SK-N-SH (cell line): ENCODE data around the gene PADI2. TPM values are rescaled to one million over a fixed set of nuclear protein-coding genes. Genes with fewer than 3 reads are reported as not detected.

ENCODE experiments used
- CTCF ChIA-PET: fragments of 300-600, 350-600 bp; formaldehyde crosslinking; extraction: SDS; loops from one replicate; lab custom pipeline; 2021; lab: Yijun Ruan, JAX
- POLR2A ChIA-PET: fragments of 350-600 bp; sonication (Branson Sonifier 250); formaldehyde crosslinking; extraction: SDS; loops from one replicate; lab custom pipeline; 2020; ENCODE audit warnings: antibody characterized with exemption, inconsistent platforms; lab: Yijun Ruan, JAX
- DNase-seq: peaks from one replicate; pipeline ENCODE4 v3.0.0; 2012
- H2AFZ ChIP-seq: fragments of 200-600 bp; sonication (generic); 2 replicates; pipeline ENCODE4 v1.8.1; 2016; ENCODE audit warnings: antibody characterized with exemption, mild to moderate bottlenecking, low read depth
- H3F3A ChIP-seq: fragments of 200-600 bp; sonication (generic); replicated peaks from 2 replicates; pipeline ENCODE3; 2016; ENCODE audit warnings: antibody characterized with exemption, mild to moderate bottlenecking; ENCODE audit not compliant: insufficient read depth
- H3K27ac ChIP-seq, 2 experiments: fragments of 200-500 bp in 1 of 2; fragments of 200-600 bp in 1 of 2; sonication (Bioruptor generic) in 1 of 2; sonication (generic), shearing (Covaris generic) in 1 of 2; 2 replicates each; pipeline versions ENCODE4 v1.5.1 to v1.6.1; 2014 to 2016; ENCODE audit warnings: low read depth in 2 of 2, inconsistent platforms in 1 of 2, low read length in 1 of 2, mild to moderate bottlenecking in 1 of 2, mixed read lengths in 1 of 2
- H3K27me3 ChIP-seq: fragments of 200-600 bp; sonication (generic), shearing (Covaris generic); 2 replicates; pipeline ENCODE4 v1.6.1; 2016; ENCODE audit warnings: mixed run types; ENCODE audit not compliant: insufficient read depth
- H3K36me3 ChIP-seq, 2 experiments: fragments of 200-500 bp in 1 of 2; fragments of 200-600 bp in 1 of 2; sonication (Bioruptor generic) in 1 of 2; sonication (generic) in 1 of 2; replicated peaks in 1 of 2; 2 replicates each; pipeline versions ENCODE3 to v1.5.1; 2014 to 2016; ENCODE audit warnings: low read length in 1 of 2, mild to moderate bottlenecking in 1 of 2; ENCODE audit not compliant: insufficient read depth in 2 of 2, control insufficient read depth in 1 of 2
- H3K4me1 ChIP-seq, 2 experiments: fragments of 200-500 bp in 1 of 2; fragments of 200-600 bp in 1 of 2; sonication (Bioruptor generic) in 1 of 2; sonication (generic), shearing (Covaris generic) in 1 of 2; 2 replicates each; pipeline versions ENCODE4 v1.5.1 to v1.6.1; 2014 to 2016; ENCODE audit warnings: low read depth in 1 of 2, low read length in 1 of 2, mixed run types in 1 of 2; ENCODE audit not compliant: insufficient read depth in 2 of 2, control insufficient read depth in 1 of 2
- H3K4me2 ChIP-seq: fragments of 200-600 bp; sonication (generic), shearing (Covaris generic); 2 replicates; pipeline ENCODE4 v1.6.1; 2017; ENCODE audit warnings: mixed run types
- H3K4me3 ChIP-seq, 2 experiments: fragments of 200-500 bp in 1 of 2; fragments of 200-600 bp in 1 of 2; sonication (Bioruptor generic) in 1 of 2; sonication (generic), shearing (Covaris generic) in 1 of 2; 2 replicates each; pipeline versions ENCODE4 v1.5.1 to v1.8.1; 2014 to 2016; ENCODE audit warnings: low read depth in 2 of 2, inconsistent platforms in 1 of 2, low read length in 1 of 2, mild to moderate bottlenecking in 1 of 2, mixed read lengths in 1 of 2, moderate library complexity in 1 of 2
- H3K79me2 ChIP-seq: fragments of 200-600 bp; sonication (generic); 2 replicates; pipeline ENCODE4 v1.8.1; 2017; ENCODE audit warnings: mild to moderate bottlenecking; ENCODE audit not compliant: insufficient read depth
- H3K9ac ChIP-seq: fragments of 200-600 bp; sonication (generic); 2 replicates; pipeline ENCODE4 v1.6.1; 2017; ENCODE audit warnings: mixed run types
- H3K9me2 ChIP-seq: fragments of 200-600 bp; sonication (generic); 2 replicates; pipeline ENCODE4 v1.6.1; 2017; ENCODE audit warnings: mixed run types
- H3K9me3 ChIP-seq: fragments of 200-600 bp; sonication (generic); 2 replicates; pipeline ENCODE4 v1.6.1; 2017; ENCODE audit warnings: mixed run types, mild to moderate bottlenecking, moderate library complexity
- H4K20me1 ChIP-seq: fragments of 200-600 bp; sonication (generic); 2 replicates; pipeline ENCODE4 v1.6.1; 2017; ENCODE audit warnings: mild to moderate bottlenecking, mixed run types; ENCODE audit not compliant: insufficient read depth
- ELF1 ChIP-seq: IDR thresholded peaks from 2 replicates; pipeline ENCODE4 v1.4.0; 2012
- EZH2phosphoT487 ChIP-seq: fragments of 200-600 bp; sonication (generic); IDR thresholded peaks from 2 replicates; pipeline ENCODE4 v1.6.1; 2017; ENCODE audit warnings: low read depth, mixed run types, mild to moderate bottlenecking, antibody characterized with exemption, moderate library complexity, borderline replicate concordance
- FOSL2 ChIP-seq: IDR thresholded peaks from 2 replicates; pipeline ENCODE4 v1.4.0; 2012; ENCODE audit warnings: low read depth, mild to moderate bottlenecking, moderate library complexity, borderline replicate concordance
- IRF3 ChIP-seq: fragments of 150-350 bp; IDR thresholded peaks from 2 replicates; pipeline ENCODE4 v1.6.1; 2016; ENCODE audit warnings: mild to moderate bottlenecking, low read depth, low read length
- MXI1 ChIP-seq: IDR thresholded peaks from 2 replicates; pipeline ENCODE4 v1.6.1; 2012; ENCODE audit warnings: mild to moderate bottlenecking, low read depth, low read length, improper control_type of control experiment
- RAD21 ChIP-seq: IDR thresholded peaks from 2 replicates; pipeline ENCODE4 v1.6.1; 2012; ENCODE audit warnings: mild to moderate bottlenecking, low read length
- TAF1 ChIP-seq: IDR thresholded peaks from 2 replicates; pipeline ENCODE4 v1.6.1; 2012; ENCODE audit warnings: low read depth, mild to moderate bottlenecking, low read length, moderate library complexity, borderline replicate concordance
- TCF12 ChIP-seq: IDR thresholded peaks from 2 replicates; pipeline ENCODE4 v1.4.0; 2012
- USF2 ChIP-seq: fragments of 150-350 bp; IDR thresholded peaks from 2 replicates; pipeline ENCODE4 v1.6.1; 2017; ENCODE audit warnings: antibody characterized with exemption, low read length, low read depth, borderline replicate concordance
- whole genome bisulfite sequencing: methylation state at CpG from one replicate; pipeline ENCODE4 v1.1.6; 2017; ENCODE audit warnings: low lambda C conversion rate; 5-methylcytosine and 5-hydroxymethylcytosine counted together
- polyA plus RNA-seq, 3 experiments: library from polyadenylated mRNA; depleted of rRNA; stranded (reverse); fragments of >200 nt; gene quantifications; 2 replicates each; pipeline ENCODE4 v1.2.3, GENCODE V29; 2012

PADI2 gene
- polyA plus RNA-seq, 1 of the 3 experiments (the other 2 are of a cell fraction) = 0.58 TPM

- Histone ChIP-seq H3K4me1 (peaks cover 7 to 10% of the 10 kb centered on the region in 2 experiments; a peak in 2 of 4 replicates), H3K27ac (no peak overlapping the region), H3K27me3 (peaks cover 27% of the 10 kb centered on the region), H3K9me2 (no peaks in the 10 kb centered on the region), H3F3A (peaks cover 2% of the 10 kb centered on the region), H4K20me1 (no peaks in the 10 kb centered on the region), H3K36me3 (no peaks in the 10 kb centered on the region), H3K9me3 (no peaks in the 10 kb centered on the region), H2AFZ (no peak overlapping the region), H3K4me3 (peak overlapping the region in 1 of 2 experiments; percentile 57; a peak in 2 of 4 replicates), H3K79me2 (no peaks in the 10 kb centered on the region), H3K4me2 (peak overlapping the region; percentile 88), H3K9ac (no peak overlapping the region)
- DNase-seq = peak; percentile 61
- POLR2A ChIA-PET = no interaction called here
- WGBS = 34% methylated on average over 14 of the region's 14 CpGs
- TF ChIP-seq FOSL2 = no peak
- CTCF ChIA-PET = interaction anchor here (1.2 to 24.7 kb wide), 2 partner anchors 59 to 121 kb away, joined by 5 to 462 read pairs; no protein-coding TSS in a partner anchor
Observed at GRCh38 chr1:17118706-17119075, 560 bp downstream of the PADI2 start.

GRCh38 chr1:17118268-17118667 is 983 bp downstream of the PADI2 start:
- no peaks in the 10 kb centered on the region for H3K79me2 ChIP-seq
- TF ChIP-seq MXI1 (no peak), EZH2phosphoT487 (no peak), RAD21 (no peak), ELF1 (no peak), IRF3 (no peak), USF2 (no peak), TCF12 (no peak), TAF1 (no peak)
- CTCF ChIA-PET = interaction anchor here (1.2 to 24.7 kb wide), 3 partner anchors 8 to 121 kb away, joined by 4 to 462 read pairs (median 5); no protein-coding TSS in a partner anchor
- no peak for DNase-seq
- H3K4me1 ChIP-seq = peaks cover 7 to 10% of the 10 kb centered on the region in 2 experiments; a peak in 2 of 4 replicates
- H3K36me3 ChIP-seq = no peaks in the 10 kb centered on the region
- no peak overlapping the region for H3K4me3 ChIP-seq
- no peaks in the 10 kb centered on the region for H3K9me3 ChIP-seq
- H3K9me2 ChIP-seq = no peaks in the 10 kb centered on the region
- 81% methylated on average over 5 of the region's 7 CpGs for WGBS
- H3K9ac ChIP-seq = no peak overlapping the region
- peaks cover 27% of the 10 kb centered on the region for H3K27me3 ChIP-seq
- H2AFZ ChIP-seq = no peak overlapping the region
- POLR2A ChIA-PET = no interaction called here
- no peaks in the 10 kb centered on the region for H4K20me1 ChIP-seq
- no peak overlapping the region for H3K27ac ChIP-seq
- no peak overlapping the region for H3K4me2 ChIP-seq
- peaks cover 2% of the 10 kb centered on the region for H3F3A ChIP-seq
